ENCODE data around the gene TEX2.

TEX2 gene

DNA sequence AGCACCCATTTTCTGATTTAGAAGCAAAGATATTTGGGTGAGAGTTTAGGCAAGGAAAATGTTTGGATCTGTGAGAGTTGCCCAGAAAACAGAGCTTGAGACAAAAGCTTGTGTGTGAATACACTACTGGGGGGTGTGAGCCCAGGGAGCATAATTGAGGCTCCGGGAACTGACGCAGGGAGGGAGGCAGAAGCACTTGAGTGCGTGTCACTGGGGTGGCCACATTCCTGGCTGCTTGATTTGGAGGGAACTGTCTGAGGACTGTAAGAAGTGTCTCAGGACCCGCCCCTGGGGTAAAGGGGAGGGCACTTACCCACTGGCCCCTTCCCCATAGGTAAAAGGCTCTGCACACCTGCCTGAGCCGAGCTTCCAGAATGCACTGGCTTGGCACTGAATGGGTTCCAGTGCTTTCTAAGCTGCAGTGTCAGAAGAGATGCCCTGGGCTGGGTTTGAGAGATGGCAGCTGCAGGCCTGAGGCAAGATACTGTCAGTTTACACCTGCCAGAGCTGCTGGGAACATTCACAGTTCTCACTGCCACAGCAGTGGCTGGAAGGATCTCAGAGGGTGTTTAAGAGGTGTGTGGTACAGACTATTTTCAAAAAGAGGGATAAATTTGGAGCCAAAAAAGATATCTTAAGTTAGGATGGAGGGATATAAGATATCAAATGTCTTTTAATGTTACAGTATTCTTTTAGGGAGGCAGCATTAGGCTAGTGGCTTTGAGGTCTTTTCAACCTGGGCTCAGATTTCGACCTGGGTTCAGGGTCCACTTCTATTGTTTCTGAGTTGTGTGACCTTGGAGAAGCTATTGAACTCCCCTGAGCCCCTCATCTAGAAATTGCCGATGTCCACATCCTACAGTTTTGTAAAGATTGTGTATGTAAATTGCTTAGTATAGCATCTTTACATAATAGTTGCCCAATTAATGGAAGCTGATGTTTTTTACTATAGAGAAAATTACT lies 6.9 kb upstream of the TEX2 start:
- no peak for DNase-seq

DNA sequence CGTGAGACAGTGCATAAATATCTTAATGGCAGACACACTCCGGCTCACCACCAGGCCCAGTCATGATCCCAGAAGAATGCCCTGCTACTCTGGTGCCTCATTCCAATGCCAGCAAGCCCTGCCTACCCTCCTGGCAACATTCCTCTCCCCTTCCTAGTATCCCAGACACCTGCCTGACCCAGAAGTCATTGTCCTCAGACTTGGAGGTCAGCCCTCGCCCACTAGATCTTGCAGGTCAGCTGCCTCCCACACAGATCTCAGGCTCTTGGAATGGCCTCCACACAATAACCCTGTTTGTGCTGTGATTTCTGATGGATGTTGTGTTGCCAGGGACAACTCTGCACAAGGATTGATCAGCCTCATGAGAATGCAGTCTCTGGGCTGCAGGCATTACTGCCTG lies 1.8 kb upstream of the TEX2 start:
- no peak for DNase-seq

DNA sequence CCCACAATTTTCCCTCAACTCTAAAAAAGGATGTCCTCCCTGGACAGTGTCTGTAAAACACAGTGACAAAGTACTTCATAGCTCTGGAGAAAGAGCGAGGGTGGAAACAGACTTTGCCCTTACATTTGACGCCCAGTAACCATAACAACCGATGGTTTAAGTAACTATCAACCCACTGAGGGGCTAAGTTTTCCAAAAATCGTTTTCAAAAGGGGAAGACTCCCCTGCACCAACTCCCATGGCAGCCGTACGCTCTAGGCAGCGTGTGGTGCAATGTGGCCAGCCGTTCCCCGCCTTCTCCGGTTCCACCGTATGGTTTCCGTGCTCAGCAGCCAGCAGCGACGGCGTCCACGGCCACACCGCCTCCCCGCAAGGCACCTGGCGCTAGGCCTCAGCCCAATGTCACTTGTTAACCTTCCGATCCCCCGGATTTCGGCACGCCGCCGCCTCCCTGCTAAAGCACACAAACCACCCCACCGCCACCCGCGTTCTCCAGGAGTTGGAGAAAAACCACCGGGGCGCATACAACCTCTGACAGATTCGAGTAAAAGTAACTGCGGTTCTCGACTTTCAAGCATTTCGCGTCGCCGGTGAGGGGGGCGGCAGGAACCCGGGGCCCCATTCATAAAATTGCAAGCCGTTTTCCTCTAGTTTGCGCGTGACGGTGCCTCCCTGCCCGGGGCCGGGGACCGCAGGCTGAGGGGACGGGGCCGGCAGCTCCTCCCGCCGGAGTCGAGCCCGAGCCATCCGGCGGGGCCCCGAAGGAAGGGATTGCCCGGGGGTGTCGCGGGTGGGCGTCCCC lies 661 bp downstream of the TEX2 start:
- DNase-seq, result no peak

DNA sequence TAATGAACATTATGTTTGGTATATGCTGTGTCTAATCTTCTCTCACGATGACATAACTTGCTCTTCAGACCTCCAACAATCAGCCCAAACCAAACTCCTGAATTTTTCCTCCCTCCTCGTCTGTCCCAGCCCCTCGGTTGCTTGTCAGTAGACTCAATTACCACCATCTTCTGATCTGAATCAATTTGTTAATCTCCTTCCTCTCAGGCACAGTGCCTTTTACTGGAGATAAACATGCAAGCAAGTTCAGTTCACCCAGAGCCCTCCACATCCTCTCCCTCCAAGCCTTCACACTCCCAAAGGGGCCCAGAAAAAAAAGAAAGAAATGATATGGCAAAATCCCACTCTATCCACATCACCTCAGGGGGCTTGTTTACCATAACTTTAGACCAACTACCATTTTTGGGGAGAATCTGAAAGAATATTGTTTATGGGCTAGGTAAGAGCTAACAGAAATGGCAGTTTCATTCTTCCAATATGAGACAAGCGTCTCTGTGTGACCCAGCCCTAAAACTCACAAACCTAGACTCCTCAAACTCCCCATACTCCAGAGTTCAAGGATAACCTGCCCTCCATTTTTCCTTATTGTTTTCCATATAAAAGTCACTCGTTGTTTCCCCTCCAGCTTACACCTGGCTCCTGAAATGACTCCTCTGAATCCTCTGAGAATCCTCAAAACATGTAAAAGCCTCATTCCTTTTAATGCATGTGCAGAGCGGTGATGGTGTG lies 1.5 kb downstream of the TEX2 start:
- DNase-seq, result no peak

DNA sequence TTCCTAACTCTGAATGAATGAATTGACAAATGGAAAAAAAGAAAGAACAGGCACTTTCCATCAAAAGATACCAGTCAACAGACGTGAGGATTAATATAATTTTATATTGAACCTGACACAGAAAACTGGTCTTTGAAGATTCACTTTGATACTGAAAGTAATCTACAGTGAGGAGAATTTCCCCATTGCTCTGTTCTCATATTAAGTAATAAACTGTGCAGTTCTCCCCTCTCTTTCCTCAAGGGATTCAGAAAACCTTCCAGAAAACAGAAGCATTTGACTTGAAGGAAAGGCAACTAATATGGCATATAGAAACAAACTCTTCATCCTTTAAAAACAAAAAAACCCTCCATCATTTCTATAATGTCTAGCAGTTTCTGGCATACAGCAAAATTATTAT lies 2.2 kb downstream of the TEX2 start:
- DNase-seq, result no peak

DNA sequence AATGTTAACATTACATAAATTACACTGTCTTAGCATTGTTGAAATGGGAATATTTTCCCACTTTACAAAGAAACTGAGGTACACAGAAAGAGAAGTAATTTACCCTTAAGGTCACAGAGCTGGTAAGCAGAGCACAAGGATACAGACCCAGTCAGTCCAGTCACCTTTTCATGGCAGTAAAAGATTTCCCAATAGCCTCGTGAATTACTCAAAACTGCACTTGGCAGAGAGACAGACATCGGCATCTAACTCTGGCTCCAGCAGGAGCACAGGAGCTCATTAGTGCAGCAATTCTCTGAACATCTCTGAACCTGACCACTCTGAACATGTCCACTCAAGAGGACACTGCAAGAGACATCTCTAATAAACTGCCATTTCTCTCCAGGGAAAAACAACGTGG lies 3.1 kb downstream of the TEX2 start:
- DNase-seq, result no peak

DNA sequence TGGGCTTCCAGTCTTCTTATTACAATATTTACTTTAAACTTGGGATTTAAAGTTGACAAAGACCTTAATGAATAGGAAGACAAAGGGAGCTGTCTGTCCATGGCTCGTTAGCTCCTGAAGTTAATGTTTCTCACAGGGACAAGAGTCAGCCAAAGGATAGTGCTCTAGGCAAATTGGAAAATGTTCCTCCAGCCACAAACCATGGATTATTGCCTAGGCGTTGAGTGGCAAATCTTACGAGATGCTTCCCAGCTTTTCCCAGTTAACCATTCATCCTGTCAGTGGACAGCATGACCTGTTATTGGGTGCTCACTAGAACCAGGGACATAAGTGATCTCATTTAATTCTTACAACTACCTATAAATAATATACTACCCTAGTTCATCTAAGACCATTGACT lies 3.6 kb downstream of the TEX2 start:
- no peak for DNase-seq

DNA sequence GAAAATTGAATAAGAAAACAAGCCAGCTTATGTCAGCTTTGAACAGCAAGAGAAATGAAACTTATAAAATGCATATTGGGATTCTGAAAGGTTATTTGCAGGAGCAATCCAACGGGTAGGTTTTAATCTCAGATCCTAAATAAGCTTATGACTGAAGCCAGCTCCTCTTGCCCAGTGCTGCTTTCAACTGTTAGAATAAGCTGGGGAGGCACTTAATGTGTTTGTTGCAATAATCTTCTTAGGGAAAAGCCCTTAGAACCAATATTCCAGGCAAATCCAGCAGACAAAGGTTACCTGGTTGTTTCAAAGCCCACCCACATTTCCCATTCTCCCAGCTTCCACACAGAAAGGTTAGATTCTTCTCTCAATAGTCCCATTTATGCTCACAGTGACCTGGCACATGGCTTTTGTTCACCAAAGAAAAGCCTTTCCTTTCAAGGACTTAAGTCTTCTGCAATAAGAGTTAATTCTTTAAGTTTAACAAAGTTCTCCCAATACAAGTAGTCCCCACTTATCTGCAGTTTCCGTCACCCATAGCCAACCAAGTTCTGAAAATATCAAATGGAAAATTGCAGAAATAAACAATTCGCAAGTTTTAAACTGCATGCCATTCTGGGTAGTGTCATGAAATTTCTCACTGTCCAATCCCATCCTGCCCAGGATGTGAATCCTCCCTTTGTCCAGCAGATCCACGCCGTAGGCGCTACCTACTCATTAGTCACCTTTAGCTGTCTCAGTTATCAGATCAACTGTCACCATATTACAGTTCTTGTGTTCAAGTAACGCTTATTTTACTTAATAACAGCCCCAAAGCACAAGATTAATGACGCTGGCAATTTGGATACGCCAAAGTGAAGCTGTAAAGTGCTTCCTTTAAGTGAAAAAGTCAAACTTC lies 5.9 kb downstream of the TEX2 start:
- DNase-seq, result no peak

DNA sequence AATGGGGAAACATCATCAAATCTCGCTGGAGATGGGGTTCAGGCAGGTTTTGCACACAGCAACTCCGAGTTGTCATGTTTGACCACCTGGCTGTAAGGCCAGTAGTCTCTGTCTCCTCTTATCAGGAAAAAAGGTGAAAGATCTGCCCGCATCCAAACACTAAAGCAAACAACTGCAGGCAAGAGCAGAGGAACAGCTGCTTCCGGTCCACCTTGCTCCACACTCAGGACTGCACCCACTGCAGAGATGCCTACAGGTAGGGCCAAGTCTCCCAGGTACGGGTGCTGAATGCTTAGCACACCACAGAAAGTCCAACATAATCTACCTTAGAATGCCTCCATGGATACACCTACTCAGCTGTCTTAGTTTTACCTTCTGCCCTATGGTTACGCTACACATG lies 7.3 kb downstream of the TEX2 start:
- DNase-seq, result peak; percentile 64

DNA sequence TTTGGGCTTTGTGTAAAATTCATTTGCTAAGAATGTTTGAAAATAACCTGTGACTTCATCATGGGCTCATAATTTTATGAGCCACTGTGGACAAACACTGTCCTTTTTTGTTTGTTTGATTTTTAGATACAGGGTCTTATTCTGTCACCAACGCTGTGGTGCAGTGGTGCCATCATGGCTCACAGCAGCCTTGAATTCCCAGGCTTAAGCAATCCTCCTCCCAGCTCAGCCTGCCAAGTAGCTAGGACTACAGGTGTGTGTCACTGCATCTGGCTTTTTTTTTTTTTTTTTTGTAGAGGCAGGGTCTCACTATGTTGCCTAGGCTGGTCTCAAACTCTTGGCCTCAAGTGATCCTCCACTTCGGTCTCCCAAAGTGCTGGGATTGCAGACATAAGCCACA lies 8.3 kb downstream of the TEX2 start:
- no peak for DNase-seq

DNA sequence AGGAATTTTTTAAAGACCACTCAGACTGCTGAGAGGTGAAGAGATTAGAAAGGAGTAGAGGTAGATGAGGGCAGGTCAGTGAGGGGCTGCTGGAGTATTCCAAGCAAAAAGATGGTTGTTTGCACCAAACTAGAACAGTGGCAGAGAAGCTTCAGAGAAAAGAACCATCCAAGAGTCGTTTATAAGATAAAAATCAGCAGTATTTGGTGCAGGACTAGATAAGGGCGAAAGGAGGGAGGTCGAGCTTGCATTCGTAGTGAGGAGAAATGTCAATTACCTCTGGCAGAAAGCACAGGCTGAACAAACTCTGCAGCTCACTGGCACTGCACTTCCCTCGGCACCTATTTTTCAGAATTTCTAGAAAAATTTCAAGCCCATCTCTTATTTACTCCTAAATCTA lies 9.6 kb downstream of the TEX2 start:
- DNase-seq, result no peak

DNA sequence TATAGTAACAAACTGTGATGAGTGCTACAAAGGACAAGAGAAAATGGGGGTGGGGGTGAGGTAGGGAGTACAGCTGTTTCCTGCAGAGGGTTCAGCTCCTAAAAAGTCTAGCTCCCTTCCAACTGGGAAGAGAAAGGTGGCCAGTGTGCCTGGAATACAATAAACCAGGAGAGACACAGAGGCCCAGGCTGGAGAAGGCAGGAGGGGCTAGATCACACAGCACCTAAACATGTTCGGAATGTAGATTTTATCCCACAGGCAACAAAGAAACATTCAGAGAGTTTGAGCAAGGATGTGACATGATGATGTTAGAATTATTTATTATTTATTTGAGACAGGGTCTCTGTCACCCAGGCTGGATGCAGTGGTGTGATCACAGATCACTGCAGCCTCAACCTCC lies 10.2 kb downstream of the TEX2 start:
- DNase-seq, result no peak

DNA sequence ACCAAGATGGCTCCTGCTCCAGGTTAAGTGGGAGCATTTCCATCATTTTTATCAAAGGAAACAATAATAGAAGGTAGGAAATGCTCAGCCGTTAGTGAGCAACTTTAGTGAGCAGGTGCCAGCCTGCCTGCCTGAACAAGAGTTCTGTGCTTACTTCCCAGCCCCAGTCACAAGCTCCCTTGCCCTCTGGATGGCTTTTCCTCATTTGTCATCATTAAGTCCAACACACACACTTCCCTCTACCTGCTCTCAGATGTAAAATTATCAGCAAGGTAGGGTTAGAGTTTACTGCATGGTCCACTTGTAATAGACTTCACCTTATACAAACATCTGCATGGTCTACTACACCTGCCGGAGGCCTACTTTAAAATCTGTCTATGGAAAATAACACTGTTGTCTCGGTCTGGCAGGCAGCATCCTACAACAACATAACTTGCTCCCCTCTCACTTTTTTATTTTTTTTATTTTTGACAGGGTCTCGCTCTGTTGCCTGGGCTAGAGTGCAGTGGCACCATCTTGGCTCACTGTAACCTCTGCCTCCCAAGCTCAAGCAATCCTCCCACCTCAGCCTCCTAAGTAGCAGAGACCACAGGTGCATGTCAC lies 12.7 kb downstream of the TEX2 start:
- DNase-seq, result peak; percentile 85

DNA sequence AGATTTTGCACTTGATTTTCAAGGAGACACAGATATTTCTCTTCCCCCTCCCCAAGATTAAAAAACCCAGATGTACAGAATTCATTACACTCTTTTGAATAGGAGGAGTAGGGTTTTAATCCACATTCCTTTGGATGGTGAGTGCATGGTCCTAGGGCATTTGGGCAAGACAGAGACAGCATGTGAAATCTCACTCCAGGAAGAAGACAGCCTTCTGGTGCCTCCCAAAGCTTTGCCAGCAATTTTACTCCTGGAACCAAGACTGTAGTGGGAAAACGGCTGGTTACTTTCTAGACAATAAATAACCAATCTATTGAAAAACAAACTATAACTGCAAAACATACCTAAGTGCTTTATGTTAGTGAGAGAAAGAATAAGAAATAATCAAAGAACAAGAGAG lies 15.2 kb downstream of the TEX2 start:
- DNase-seq, result no peak

DNA sequence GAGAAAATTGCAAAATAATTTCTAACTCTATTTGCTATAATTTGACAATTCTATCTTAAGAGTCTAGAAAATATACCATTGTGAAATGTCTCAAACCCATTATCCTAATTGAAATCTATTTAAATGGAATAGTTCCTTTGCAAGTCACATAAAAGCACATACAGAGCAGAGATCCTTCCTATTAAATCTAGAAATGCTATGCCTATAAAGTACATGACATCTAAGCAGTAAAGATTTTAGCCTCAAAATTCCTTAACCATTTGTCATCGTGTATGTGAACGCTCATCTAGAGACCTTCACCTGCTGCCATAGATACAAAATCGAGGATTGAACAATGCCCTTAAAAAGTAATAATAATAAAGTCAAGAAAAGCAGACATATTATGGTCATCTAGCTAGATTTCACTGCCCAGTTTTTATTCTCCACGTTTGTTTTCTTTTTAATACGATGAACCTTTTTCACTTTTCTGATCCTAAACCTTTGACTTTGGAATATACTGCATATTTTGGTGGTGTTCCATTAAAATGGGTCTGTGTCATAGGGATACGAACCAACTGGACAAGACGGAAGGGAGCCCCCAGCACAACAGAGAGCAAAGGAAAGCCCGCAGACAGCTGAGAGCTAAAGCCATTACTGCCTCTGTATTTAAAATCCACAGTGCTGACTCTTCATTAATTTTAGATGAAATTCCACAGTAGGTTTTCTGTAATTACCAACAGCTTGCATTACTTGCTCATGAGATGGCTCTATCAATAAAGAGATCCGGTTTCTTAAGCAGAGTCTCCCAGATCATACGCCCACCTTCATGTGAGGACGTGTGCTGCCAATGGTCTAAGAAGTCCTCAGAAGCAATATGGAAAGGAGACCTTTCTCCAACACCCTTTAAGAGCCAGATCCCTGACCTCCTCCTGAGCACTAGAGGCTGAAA lies 17.6 kb downstream of the TEX2 start:
- DNase-seq, result no peak

DNA sequence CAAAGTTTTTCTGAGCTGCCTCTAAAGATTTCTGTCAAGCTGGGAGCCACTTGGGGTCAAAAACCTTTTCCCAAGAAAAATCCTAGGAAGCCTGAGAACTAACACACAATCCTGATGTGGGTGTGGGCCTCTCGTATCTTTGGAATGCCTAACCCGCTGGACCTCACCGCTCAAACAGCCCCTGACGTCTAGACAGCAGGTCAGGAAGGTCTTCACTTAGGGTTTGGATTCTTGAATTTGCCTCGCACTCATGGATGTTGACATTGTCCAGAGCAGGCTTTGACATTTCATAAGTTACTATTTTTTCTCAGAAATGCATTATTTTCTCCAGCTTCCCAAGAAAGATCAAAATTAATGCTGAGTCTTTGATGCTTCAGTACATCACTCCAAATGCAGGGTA lies 18.9 kb downstream of the TEX2 start:
- no peak for DNase-seq

DNA sequence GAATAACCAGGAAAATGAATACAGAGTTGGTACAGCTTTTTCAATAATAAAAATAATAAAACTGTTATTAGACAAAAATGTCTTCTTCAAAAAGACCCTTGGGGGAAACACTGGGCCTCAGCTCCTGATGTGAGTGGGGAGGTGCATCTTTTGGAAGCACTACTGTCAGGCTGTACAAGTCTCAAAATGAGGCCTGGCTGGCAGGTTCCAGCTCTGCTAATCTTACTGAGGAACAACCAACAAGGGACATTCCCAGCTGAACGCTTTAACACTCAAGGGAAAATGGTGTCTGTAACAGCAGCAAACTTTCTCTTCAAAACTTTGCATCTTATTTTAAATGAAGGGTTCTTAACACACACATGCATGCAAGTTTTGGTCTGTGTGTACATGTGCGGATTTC lies 19.7 kb downstream of the TEX2 start:
- no peak for DNase-seq

DNA sequence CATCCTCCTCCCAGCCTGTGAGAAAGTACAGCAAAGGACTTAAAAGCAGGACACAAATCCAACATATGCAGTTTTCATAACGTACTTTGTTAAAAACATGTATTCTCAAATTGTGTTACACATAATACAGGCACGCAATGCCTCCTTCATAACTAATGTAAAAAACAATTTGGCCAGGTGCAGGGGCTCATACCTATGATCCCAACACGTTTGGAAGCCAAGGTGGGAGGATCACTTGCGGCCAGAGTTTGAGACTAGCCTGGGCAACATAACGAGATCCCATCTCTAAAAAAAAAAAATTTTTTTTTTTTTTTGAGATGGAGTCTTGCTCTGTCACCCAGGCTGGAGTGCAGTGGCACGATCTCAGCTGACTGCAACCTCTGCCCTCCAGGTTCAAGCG lies 20.4 kb downstream of the TEX2 start:
- no peak for DNase-seq

DNA sequence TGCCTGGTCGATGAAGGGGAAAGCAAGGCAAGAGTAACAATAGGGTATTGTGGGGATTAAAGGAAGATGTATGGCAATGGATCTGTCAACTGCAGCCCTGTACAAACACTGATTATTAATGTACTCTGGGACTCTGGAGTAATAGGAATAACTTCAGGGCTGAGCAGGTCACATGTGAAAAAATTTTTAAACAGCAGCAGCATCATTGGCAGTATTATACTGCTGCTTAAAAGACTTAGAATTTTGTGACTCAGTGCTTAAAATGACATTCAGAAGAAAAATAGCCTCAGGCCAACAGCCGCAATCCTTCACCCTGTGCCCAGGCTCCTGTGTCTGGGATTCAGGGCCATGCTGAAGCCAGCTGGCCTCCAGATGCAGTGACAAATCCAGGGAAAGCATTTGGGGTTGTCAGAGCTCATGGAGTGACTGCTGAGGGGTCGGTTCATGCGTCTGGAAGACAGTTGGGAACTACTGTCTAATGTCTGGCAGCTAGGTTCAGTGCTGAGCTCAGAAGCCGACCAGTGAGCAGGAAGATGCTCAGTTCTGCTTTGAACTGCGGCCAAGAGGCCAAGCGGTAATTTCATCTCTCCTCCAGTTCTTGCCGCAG lies 22.2 kb downstream of the TEX2 start:
- DNase-seq, result no peak

DNA sequence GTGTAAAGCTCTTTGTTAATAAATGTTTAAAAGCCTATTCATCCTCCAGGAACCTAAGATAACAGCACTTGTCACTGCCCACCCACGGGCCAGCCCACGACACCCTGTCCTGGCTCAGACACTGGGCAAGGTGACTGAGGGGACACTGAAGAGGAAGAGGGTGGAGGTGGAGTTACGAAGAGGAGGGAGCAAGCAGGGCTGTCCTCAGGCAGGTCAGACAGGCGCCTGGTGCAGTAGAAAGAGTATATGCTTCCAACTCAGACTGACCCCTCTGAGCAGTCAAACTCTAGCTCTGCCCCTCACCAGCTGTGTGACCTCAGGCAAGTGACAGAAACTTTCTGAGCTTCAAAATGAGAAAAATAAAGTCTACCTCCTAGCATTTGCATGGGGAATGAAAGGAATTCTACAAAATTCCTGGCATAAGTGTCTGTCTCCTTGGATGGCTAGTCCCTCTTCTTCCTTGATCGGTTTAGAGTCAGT lies 22.8 kb downstream of the TEX2 start:
- DNase-seq, result no peak
